CD4-positive, alpha-beta T cell treated with Interleukin-4 for 1 hour (primary cell): ENCODE data around the gene EPS8L3.
"Not testable (repeated sequence)": the region's sequence is repeated elsewhere in the genome, so short reads cannot be mapped to it uniquely, and the experiment has no call there.

Source experiments
- DNase-seq, 2 donors: peaks; one replicate each; pipeline ENCODE4 v3.0.0-alpha.2; 2020 to 2022

Gene EPS8L3

GRCh38 chr1:109763646-109764415, at the start of gene EPS8L3:
EPS8L3 (minus strand) TSS chr1:109763923; CDS start chr1:109761749, 2,174 bp downstream.
- DNase-seq, result peak in 1 of 2 donors; percentile 10

GRCh38 chr1:109812691-109813393, 49.1 kb upstream of the EPS8L3 start:
- DNase-seq, result no peak

- DNase-seq, result no peak
Observed at GRCh38 chr1:109808703-109809102, 45.0 kb upstream of the EPS8L3 start.

- no peak for DNase-seq
Observed at GRCh38 chr1:109807822-109808680, 44.3 kb upstream of the EPS8L3 start.

GRCh38 chr1:109807402-109807801, 43.7 kb upstream of the EPS8L3 start:
- no peak for DNase-seq

GRCh38 chr1:109806733-109807400, 43.1 kb upstream of the EPS8L3 start:
- DNase-seq, result no peak

- DNase-seq, result no peak
Observed at GRCh38 chr1:109805486-109806165, 41.9 kb upstream of the EPS8L3 start.

- peak in 1 of 2 donors; percentile 7 for DNase-seq
Observed at GRCh38 chr1:109804660-109805059, 40.9 kb upstream of the EPS8L3 start.

- peak in 1 of 2 donors; percentile 5 for DNase-seq
Observed at GRCh38 chr1:109803901-109804331, 40.2 kb upstream of the EPS8L3 start.

- DNase-seq, result peak in 1 of 2 donors; percentile 11
Observed at GRCh38 chr1:109802901-109803561, 39.3 kb upstream of the EPS8L3 start.

GRCh38 chr1:109802136-109802900, 38.6 kb upstream of the EPS8L3 start:
- peak; percentile 64 to 86 for DNase-seq

- peak in 1 of 2 donors; percentile 7 for DNase-seq
Observed at GRCh38 chr1:109801791-109802135, 38.0 kb upstream of the EPS8L3 start.

GRCh38 chr1:109800291-109800690, 36.6 kb upstream of the EPS8L3 start:
- no peak for DNase-seq

- DNase-seq, result no peak
Observed at GRCh38 chr1:109799445-109799844, 35.7 kb upstream of the EPS8L3 start.

GRCh38 chr1:109797303-109797595, 33.5 kb upstream of the EPS8L3 start:
- DNase-seq, result not testable (repeated sequence)

GRCh38 chr1:109796484-109797302, 33.0 kb upstream of the EPS8L3 start:
- no peak for DNase-seq

- DNase-seq, result no peak
Observed at GRCh38 chr1:109794319-109795132, 30.8 kb upstream of the EPS8L3 start.

- DNase-seq, result peak; percentile 56 to 68
Observed at GRCh38 chr1:109793486-109794318, 30.0 kb upstream of the EPS8L3 start.
